ENCODE measurements around the gene RAPSN. TPM values are rescaled to one million over a fixed set of nuclear protein-coding genes. Genes with fewer than 3 reads are reported as not detected.

The RAPSN gene
- polyA plus RNA-seq, 1 donor (not counting 4 experiments of a cell fraction or from before 2014, with no cell fraction given): 0.28 TPM

- DNase-seq (ENCODE audit: low read depth, low spot score) (no peak), FAIRE-seq (no peak)
- no peak overlapping the region for H2AFZ ChIP-seq (ENCODE audit: control insufficient read depth, low read length)
- no peak overlapping the region for H3K4me2 ChIP-seq (ENCODE audit: control insufficient read depth, extremely low read depth, insufficient read depth, low read depth, low read length)
- no peaks in the 10 kb centered on the region for H3K9me1 ChIP-seq (ENCODE audit: control insufficient read depth, extremely low read depth, insufficient read depth, low read length)
- peaks cover 12% of the 10 kb centered on the region for H3K4me1 ChIP-seq (ENCODE audit: control insufficient read depth, extremely low read depth, insufficient read depth, low read length)
- H3K9me3 ChIP-seq (ENCODE audit: control insufficient read depth, low read depth, low read length): no peaks in the 10 kb centered on the region
- no peak overlapping the region for H3K4me3 ChIP-seq (ENCODE audit: control insufficient read depth in 2 of 3, extremely low read depth in 1 of 3, insufficient read depth in 2 of 3, low read depth in 1 of 3, low read length in 3 of 3)
- no peak overlapping the region for H3K27ac ChIP-seq (ENCODE audit: control insufficient read depth, insufficient read depth, low read length)
- TF ChIP-seq EZH2 (IDR thresholded peaks at IDR 0.05; ENCODE audit: low read length) (no peak), CTCF (optimal IDR thresholded peaks at IDR 0.05 in 1 of 3, IDR thresholded peaks at IDR 0.05 in 1 of 3, conservative IDR thresholded peaks at IDR 0.05 in 1 of 3; ENCODE audit: extremely low read depth in 1 of 3, insufficient read depth in 2 of 3, low read length in 3 of 3) (no peak)
- no peaks in the 10 kb centered on the region for H4K20me1 ChIP-seq (ENCODE audit: control insufficient read depth, extremely low read depth, insufficient read depth, low read length)
- H3K79me2 ChIP-seq (ENCODE audit: control insufficient read depth, insufficient read depth, low read length): no peaks in the 10 kb centered on the region
- no peaks in the 10 kb centered on the region for H3K36me3 ChIP-seq (ENCODE audit: control insufficient read depth in 2 of 2, extremely low read depth in 1 of 2, insufficient read depth in 2 of 2, low read length in 2 of 2)
- H3K9ac ChIP-seq (ENCODE audit: control insufficient read depth, extremely low read depth, insufficient read depth, low read length): no peak overlapping the region
- H3K27me3 ChIP-seq (ENCODE audit: control insufficient read depth, extremely low read depth, insufficient read depth, low read length): no peaks in the 10 kb centered on the region
- dilution Hi-C loops (cut with MboI; ENCODE audit: extremely low pct_ligation_motif_present, low sequenced_read_pairs): no loop called here
Observed at GRCh38 chr11:47390422-47390760, 58.5 kb downstream of the RAPSN start.

GRCh38 chr11:47389577-47390421, 59.1 kb downstream of the RAPSN start:
- FAIRE-seq (no peak), DNase-seq (ENCODE audit: low read depth, low spot score) (no peak)
- TF ChIP-seq EZH2 (IDR thresholded peaks at IDR 0.05; ENCODE audit: low read length) (no peak), CTCF (optimal IDR thresholded peaks at IDR 0.05 in 1 of 3, IDR thresholded peaks at IDR 0.05 in 1 of 3, conservative IDR thresholded peaks at IDR 0.05 in 1 of 3; ENCODE audit: extremely low read depth in 1 of 3, insufficient read depth in 2 of 3, low read length in 3 of 3) (no peak)
- H2AFZ ChIP-seq (ENCODE audit: control insufficient read depth, low read length): peak overlapping the region; percentile 94
- H3K4me3 ChIP-seq (ENCODE audit: control insufficient read depth in 2 of 3, extremely low read depth in 1 of 3, insufficient read depth in 2 of 3, low read depth in 1 of 3, low read length in 3 of 3): no peak overlapping the region
- no peak overlapping the region for H3K4me2 ChIP-seq (ENCODE audit: control insufficient read depth, extremely low read depth, insufficient read depth, low read depth, low read length)
- H3K36me3 ChIP-seq (ENCODE audit: control insufficient read depth in 2 of 2, extremely low read depth in 1 of 2, insufficient read depth in 2 of 2, low read length in 2 of 2): no peaks in the 10 kb centered on the region
- H3K27ac ChIP-seq (ENCODE audit: control insufficient read depth, insufficient read depth, low read length): no peak overlapping the region
- H3K9me1 ChIP-seq (ENCODE audit: control insufficient read depth, extremely low read depth, insufficient read depth, low read length): no peaks in the 10 kb centered on the region
- peaks cover 12% of the 10 kb centered on the region for H3K4me1 ChIP-seq (ENCODE audit: control insufficient read depth, extremely low read depth, insufficient read depth, low read length)
- dilution Hi-C loops (cut with MboI; ENCODE audit: extremely low pct_ligation_motif_present, low sequenced_read_pairs): no loop called here
- no peaks in the 10 kb centered on the region for H3K27me3 ChIP-seq (ENCODE audit: control insufficient read depth, extremely low read depth, insufficient read depth, low read length)
- H3K79me2 ChIP-seq (ENCODE audit: control insufficient read depth, insufficient read depth, low read length): no peaks in the 10 kb centered on the region
- H3K9me3 ChIP-seq (ENCODE audit: control insufficient read depth, low read depth, low read length): no peaks in the 10 kb centered on the region
- H3K9ac ChIP-seq (ENCODE audit: control insufficient read depth, extremely low read depth, insufficient read depth, low read length): no peak overlapping the region
- H4K20me1 ChIP-seq (ENCODE audit: control insufficient read depth, extremely low read depth, insufficient read depth, low read length): no peaks in the 10 kb centered on the region

All from keratinocyte (primary cell).